ENCODE data around the gene UNC5C. TPM values are rescaled to one million over a fixed set of nuclear protein-coding genes. Genes with fewer than 3 reads are reported as not detected.

UNC5C gene
- total and polyA plus RNA-seq, 4 donors: 0.27 to 1.2 (median 0.78) TPM

DNA sequence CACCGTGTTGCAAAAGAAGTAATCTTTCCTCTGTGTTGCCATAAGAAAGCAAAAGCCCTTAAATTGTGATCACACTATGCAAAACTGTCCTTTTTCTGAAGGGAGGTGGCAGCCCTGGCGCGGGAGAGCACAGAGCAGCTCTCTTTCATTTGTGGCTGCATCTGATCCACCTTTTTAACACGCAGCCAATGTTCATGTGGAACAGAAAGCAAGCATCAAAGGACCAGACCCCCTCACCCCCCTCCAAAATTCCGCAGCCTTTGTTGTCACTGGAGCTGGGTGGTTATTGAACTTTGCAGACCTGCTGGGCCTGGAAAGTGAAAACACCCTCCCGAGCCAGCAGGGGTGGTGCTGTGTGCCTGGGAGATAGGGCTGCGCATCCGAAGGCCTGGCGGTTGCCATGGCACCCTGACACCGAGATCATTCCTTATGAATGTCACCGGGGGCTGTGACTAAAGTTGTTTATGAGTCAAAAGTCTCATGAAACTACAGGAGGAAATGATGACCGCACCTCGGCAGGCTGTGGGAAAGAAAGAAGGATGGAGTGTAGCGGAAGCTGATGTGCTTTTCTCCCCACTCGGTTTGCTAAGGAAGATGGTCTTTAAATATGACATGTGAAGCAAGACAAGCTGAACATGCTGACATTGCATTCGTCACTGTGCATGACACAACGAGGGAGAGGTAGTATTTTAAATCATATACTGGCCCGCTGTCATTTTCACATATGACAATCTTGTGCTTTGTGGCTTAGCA lies 367.4 kb downstream of the UNC5C start:
- Histone ChIP-seq H3K27ac (ENCODE audit: low read depth in 1 of 2, low read length in 2 of 2) (no peak overlapping the region), H3K27me3 (ENCODE audit: control insufficient read depth in 4 of 4, insufficient read depth in 4 of 4, low read length in 3 of 4) (peaks cover 0 to 4% (median 0%) of the 10 kb centered on the region in 4 donors), H3K36me3 (ENCODE audit: control insufficient read depth in 4 of 4, insufficient read depth in 3 of 4, low read depth in 1 of 4, low read length in 3 of 4) (no peaks in the 10 kb centered on the region), H3K9ac (ENCODE audit: low read depth in 1 of 2, low read length in 2 of 2) (no peak overlapping the region), H3K4me3 (ENCODE audit: low read depth in 1 of 3, low read length in 3 of 3) (no peak overlapping the region), H3K4me1 (ENCODE audit: control insufficient read depth in 4 of 4, insufficient read depth in 4 of 4, low read length in 3 of 4) (no peaks in the 10 kb centered on the region), H3K9me3 (ENCODE audit: control insufficient read depth in 4 of 4, low read length in 3 of 4) (no peaks in the 10 kb centered on the region)
- 48% methylated on average over 18 of the region's 18 CpGs for WGBS
- no peak for DNase-seq (ENCODE audit: low spot score)
- TF ChIP-seq HNF4A (conservative IDR thresholded peaks at IDR 0.05) (no peak), FOXA2 (IDR thresholded peaks at IDR 0.05) (no peak), RAD21 (IDR thresholded peaks at IDR 0.05) (no peak), SP1 (IDR thresholded peaks at IDR 0.05) (no peak), TAF1 (conservative IDR thresholded peaks at IDR 0.05) (no peak), RXRA (IDR thresholded peaks at IDR 0.05) (no peak), HNF4G (IDR thresholded peaks at IDR 0.05) (no peak), GABPA (IDR thresholded peaks at IDR 0.05 in 1 of 2, conservative IDR thresholded peaks at IDR 0.05 in 1 of 2) (no peak), NR2F2 (IDR thresholded peaks at IDR 0.05) (no peak), YY1 (IDR thresholded peaks at IDR 0.05) (no peak), FOXA1 (IDR thresholded peaks at IDR 0.05) (no peak), JUND (IDR thresholded peaks at IDR 0.05) (no peak)
- TF ChIP-seq, protein P1, sequence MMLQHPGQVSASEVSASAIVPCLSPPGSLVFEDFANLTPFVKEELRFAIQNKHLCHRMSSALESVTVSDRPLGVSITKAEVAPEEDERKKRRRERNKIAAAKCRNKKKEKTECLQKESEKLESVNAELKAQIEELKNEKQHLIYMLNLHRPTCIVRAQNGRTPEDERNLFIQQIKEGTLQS (IDR thresholded peaks at IDR 0.05): no peak
- TF ChIP-seq, protein P2, sequence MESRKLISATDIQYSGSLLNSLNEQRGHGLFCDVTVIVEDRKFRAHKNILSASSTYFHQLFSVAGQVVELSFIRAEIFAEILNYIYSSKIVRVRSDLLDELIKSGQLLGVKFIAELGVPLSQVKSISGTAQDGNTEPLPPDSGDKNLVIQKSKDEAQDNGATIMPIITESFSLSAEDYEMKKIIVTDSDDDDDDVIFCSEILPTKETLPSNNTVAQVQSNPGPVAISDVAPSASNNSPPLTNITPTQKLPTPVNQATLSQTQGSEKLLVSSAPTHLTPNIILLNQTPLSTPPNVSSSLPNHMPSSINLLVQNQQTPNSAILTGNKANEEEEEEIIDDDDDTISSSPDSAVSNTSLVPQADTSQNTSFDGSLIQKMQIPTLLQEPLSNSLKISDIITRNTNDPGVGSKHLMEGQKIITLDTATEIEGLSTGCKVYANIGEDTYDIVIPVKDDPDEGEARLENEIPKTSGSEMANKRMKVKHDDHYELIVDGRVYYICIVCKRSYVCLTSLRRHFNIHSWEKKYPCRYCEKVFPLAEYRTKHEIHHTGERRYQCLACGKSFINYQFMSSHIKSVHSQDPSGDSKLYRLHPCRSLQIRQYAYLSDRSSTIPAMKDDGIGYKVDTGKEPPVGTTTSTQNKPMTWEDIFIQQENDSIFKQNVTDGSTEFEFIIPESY (IDR thresholded peaks at IDR 0.05): no peak
- TF ChIP-seq, protein P3, sequence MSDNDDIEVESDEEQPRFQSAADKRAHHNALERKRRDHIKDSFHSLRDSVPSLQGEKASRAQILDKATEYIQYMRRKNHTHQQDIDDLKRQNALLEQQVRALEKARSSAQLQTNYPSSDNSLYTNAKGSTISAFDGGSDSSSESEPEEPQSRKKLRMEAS (IDR thresholded peaks at IDR 0.05): no peak
- TF ChIP-seq, protein P4, sequence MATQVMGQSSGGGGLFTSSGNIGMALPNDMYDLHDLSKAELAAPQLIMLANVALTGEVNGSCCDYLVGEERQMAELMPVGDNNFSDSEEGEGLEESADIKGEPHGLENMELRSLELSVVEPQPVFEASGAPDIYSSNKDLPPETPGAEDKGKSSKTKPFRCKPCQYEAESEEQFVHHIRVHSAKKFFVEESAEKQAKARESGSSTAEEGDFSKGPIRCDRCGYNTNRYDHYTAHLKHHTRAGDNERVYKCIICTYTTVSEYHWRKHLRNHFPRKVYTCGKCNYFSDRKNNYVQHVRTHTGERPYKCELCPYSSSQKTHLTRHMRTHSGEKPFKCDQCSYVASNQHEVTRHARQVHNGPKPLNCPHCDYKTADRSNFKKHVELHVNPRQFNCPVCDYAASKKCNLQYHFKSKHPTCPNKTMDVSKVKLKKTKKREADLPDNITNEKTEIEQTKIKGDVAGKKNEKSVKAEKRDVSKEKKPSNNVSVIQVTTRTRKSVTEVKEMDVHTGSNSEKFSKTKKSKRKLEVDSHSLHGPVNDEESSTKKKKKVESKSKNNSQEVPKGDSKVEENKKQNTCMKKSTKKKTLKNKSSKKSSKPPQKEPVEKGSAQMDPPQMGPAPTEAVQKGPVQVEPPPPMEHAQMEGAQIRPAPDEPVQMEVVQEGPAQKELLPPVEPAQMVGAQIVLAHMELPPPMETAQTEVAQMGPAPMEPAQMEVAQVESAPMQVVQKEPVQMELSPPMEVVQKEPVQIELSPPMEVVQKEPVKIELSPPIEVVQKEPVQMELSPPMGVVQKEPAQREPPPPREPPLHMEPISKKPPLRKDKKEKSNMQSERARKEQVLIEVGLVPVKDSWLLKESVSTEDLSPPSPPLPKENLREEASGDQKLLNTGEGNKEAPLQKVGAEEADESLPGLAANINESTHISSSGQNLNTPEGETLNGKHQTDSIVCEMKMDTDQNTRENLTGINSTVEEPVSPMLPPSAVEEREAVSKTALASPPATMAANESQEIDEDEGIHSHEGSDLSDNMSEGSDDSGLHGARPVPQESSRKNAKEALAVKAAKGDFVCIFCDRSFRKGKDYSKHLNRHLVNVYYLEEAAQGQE (IDR thresholded peaks at IDR 0.05): no peak

DNA sequence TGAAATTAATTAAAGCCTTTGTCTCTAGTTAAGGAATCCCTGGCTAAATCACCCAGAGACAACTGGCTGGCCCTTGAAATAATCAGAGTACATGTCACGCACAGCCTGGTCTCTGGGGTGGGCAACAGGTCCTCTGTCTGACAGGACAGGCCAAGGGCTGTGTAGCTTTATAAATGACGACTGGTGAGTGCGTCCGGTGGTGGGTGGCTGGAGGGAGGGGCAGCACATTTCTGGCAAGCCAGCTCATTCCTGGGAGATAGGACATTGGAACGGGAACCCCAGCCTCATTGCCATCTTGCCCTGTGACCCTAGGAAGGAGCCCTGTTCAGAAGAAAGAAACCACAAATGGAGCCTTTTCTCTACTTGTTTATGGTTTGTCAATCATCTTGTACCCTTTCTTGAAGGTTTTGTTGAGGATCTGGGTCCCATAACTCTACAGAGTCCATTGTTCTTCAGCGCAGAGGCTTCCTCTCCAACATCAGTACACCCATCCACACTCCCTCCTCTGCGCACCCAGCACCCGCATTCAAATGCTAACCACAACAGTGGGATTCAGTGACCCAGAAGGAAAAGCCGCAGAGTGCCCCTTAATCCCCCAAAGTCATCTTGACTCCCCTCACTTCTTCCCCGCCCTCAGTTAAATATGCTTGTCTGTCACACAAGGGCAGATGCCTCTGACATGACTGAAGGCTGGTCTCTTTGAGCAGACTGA lies 368.1 kb downstream of the UNC5C start:
- H3K4me3 ChIP-seq (ENCODE audit: low read depth in 1 of 3, low read length in 3 of 3): no peak overlapping the region
- H3K27ac ChIP-seq (ENCODE audit: low read depth in 1 of 2, low read length in 2 of 2): no peak overlapping the region
- H3K4me1 ChIP-seq (ENCODE audit: control insufficient read depth in 4 of 4, insufficient read depth in 4 of 4, low read length in 3 of 4): no peaks in the 10 kb centered on the region
- H3K36me3 ChIP-seq (ENCODE audit: control insufficient read depth in 4 of 4, insufficient read depth in 3 of 4, low read depth in 1 of 4, low read length in 3 of 4): no peaks in the 10 kb centered on the region
- 66% methylated on average over 10 of the region's 10 CpGs for WGBS
- no peaks in the 10 kb centered on the region for H3K9me3 ChIP-seq (ENCODE audit: control insufficient read depth in 4 of 4, low read length in 3 of 4)
- no peak for DNase-seq (ENCODE audit: low spot score)
- no peak for TF ChIP-seq NR2F2 (IDR thresholded peaks at IDR 0.05)
- TF ChIP-seq, protein P1 (IDR thresholded peaks at IDR 0.05): no peak
- TF ChIP-seq RAD21 (IDR thresholded peaks at IDR 0.05): no peak
- no peak for TF ChIP-seq RXRA (IDR thresholded peaks at IDR 0.05)
- TF ChIP-seq EGR1 (IDR thresholded peaks at IDR 0.05; ENCODE audit: low read depth in 2 of 2): no peak
- TF ChIP-seq, protein P3 (IDR thresholded peaks at IDR 0.05): no peak
- no peak for TF ChIP-seq JUND (IDR thresholded peaks at IDR 0.05)
- TF ChIP-seq GABPA (IDR thresholded peaks at IDR 0.05 in 1 of 2, conservative IDR thresholded peaks at IDR 0.05 in 1 of 2): no peak
- TF ChIP-seq, protein P4 (IDR thresholded peaks at IDR 0.05): no peak
- TF ChIP-seq FOXA2 (IDR thresholded peaks at IDR 0.05): no peak
- TF ChIP-seq TAF1 (conservative IDR thresholded peaks at IDR 0.05): no peak
- H3K27me3 ChIP-seq (ENCODE audit: control insufficient read depth in 4 of 4, insufficient read depth in 4 of 4, low read length in 3 of 4): peaks cover 0 to 4% (median 0%) of the 10 kb centered on the region in 4 donors
- no peak overlapping the region for H3K9ac ChIP-seq (ENCODE audit: low read depth in 1 of 2, low read length in 2 of 2)
